ENCODE data around the gene MPZL1.

MPZL1 gene

GRCh38 chr1:167763525-167764220 lies 41.9 kb downstream of the MPZL1 start:
- peak; percentile 78 for DNase-seq (ENCODE audit: low read depth)
- TF ChIP-seq, protein P1, sequence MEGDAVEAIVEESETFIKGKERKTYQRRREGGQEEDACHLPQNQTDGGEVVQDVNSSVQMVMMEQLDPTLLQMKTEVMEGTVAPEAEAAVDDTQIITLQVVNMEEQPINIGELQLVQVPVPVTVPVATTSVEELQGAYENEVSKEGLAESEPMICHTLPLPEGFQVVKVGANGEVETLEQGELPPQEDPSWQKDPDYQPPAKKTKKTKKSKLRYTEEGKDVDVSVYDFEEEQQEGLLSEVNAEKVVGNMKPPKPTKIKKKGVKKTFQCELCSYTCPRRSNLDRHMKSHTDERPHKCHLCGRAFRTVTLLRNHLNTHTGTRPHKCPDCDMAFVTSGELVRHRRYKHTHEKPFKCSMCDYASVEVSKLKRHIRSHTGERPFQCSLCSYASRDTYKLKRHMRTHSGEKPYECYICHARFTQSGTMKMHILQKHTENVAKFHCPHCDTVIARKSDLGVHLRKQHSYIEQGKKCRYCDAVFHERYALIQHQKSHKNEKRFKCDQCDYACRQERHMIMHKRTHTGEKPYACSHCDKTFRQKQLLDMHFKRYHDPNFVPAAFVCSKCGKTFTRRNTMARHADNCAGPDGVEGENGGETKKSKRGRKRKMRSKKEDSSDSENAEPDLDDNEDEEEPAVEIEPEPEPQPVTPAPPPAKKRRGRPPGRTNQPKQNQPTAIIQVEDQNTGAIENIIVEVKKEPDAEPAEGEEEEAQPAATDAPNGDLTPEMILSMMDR (IDR thresholded peaks at IDR 0.05; ENCODE audit: low read length, missing control alignments): no peak
- no peak overlapping the region for H3K4me3 ChIP-seq (replicated peaks; ENCODE audit: low read depth, low read length)

- no peak overlapping the region for H3K4me3 ChIP-seq (replicated peaks; ENCODE audit: low read depth, low read length)
- DNase-seq (ENCODE audit: low read depth): no peak
- TF ChIP-seq, protein P1 (IDR thresholded peaks at IDR 0.05; ENCODE audit: low read length, missing control alignments): no peak
Measured at GRCh38 chr1:167764458-167765330, 42.9 kb downstream of the MPZL1 start.

- DNase-seq (ENCODE audit: low read depth): no peak
- H3K4me3 ChIP-seq (replicated peaks; ENCODE audit: low read depth, low read length): no peak overlapping the region
- TF ChIP-seq, protein P1 (IDR thresholded peaks at IDR 0.05; ENCODE audit: low read length, missing control alignments): no peak
Measured at GRCh38 chr1:167765496-167765895, 43.7 kb downstream of the MPZL1 start.

GRCh38 chr1:167766538-167766937 lies 44.8 kb downstream of the MPZL1 start:
- no peak overlapping the region for H3K4me3 ChIP-seq (replicated peaks; ENCODE audit: low read depth, low read length)
- TF ChIP-seq, protein P1 (IDR thresholded peaks at IDR 0.05; ENCODE audit: low read length, missing control alignments): no peak
- no peak for DNase-seq (ENCODE audit: low read depth)

DNA sequence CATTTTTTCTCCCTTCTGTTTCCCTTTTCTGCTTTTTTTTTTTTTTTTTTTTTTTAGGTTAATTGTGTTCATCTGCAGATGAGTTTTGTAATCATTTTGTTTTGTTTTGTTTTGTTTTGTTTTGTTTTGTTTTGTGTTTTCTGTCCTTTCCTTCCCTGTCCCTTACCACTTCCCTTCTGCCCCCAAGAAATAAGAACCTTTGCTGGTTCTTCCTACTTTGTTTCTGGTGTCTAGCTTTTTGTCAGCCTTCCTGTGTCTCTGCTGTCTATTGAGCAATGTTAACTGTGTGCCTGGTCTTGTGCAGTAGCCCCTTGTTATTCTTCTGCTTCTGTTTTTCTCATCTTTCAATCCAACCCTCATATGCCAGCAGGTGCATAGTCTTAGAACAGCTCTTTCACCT lies 46.0 kb downstream of the MPZL1 start:
- H3K4me3 ChIP-seq (replicated peaks; ENCODE audit: low read depth, low read length): no peak overlapping the region
- TF ChIP-seq, protein P1 (IDR thresholded peaks at IDR 0.05; ENCODE audit: low read length, missing control alignments): no peak
- DNase-seq (ENCODE audit: low read depth): no peak

DNA sequence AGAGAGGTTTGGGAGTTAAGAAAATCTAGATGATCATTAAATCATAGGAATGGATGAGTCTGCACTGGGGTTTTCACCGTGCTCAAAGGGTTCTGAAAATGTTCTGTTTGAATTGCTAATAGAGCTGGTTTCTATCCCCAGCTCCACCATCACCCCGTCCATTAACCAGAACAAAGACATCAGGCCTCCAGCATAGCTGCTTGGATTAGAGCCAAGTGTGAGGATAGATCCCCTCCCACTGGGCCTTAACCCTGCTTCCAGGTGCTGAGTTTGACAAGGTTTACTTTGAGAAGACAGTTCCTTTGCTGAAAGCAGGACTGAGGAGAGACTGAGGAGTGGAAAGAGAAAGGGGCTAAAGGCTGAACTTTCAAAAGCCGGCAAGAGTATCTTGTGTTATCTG lies 48.3 kb downstream of the MPZL1 start:
- H3K4me3 ChIP-seq (replicated peaks; ENCODE audit: low read depth, low read length): no peak overlapping the region
- DNase-seq (ENCODE audit: low read depth): no peak
- TF ChIP-seq, protein P1 (IDR thresholded peaks at IDR 0.05; ENCODE audit: low read length, missing control alignments): no peak

All from fibroblast of pulmonary artery (primary cell).